IMR-90 (cell line): ENCODE results near the gene PBX3. TPM values are rescaled to one million over a fixed set of nuclear protein-coding genes. Genes with fewer than 3 reads are reported as not detected.

ENCODE experiments used
- ATAC-seq: fragments of 200-7000 bp; cut with Tn5 transposase; 2 replicates; pipeline ENCODE4 v1.9.1; 2020; ENCODE audit warnings: low read depth, mild to moderate bottlenecking, moderate library complexity
- BruUV-seq: library from RNA; stranded (reverse); fragments of 400-500 nt; replicated peaks from 2 replicates; lab custom pipeline; 2021; lab: Mats Ljungman, UMichigan
- CTCF ChIA-PET: fragments of 300-600 bp; formaldehyde crosslinking; extraction: SDS; loops from one replicate; lab custom pipeline; 2021; ENCODE audit warnings: antibody characterized with exemption; lab: Yijun Ruan, JAX
- POLR2A ChIA-PET: fragments of 300-600 bp; sonication (Branson Sonifier 250); formaldehyde crosslinking; loops from one replicate; lab custom pipeline; 2022; ENCODE audit warnings: antibody characterized with exemption; ENCODE audit not compliant: unreplicated experiment; lab: Charles Lee
- DNase-seq: peaks from one replicate; pipeline ENCODE4 v3.0.0; 2013
- H2AFZ ChIP-seq: replicated peaks from 2 replicates; pipeline ENCODE3; 2013; ENCODE audit warnings: low read length, mild to moderate bottlenecking; ENCODE audit not compliant: poor library complexity
- H2AK5ac ChIP-seq: 2 replicates; pipeline ENCODE4 v1.6.1; 2013; ENCODE audit warnings: low read depth, low read length, inconsistent platforms
- H2AK9ac ChIP-seq: replicated peaks from 2 replicates; pipeline ENCODE3; 2013; ENCODE audit warnings: mild to moderate bottlenecking, low read depth, low read length, moderate library complexity; ENCODE audit not compliant: poor library complexity
- H2BK120ac ChIP-seq: 2 replicates; pipeline ENCODE4 v1.6.1; 2013; ENCODE audit warnings: low read depth, low read length, inconsistent platforms
- H2BK15ac ChIP-seq: 3 replicates; pipeline ENCODE4 v1.6.1; 2013; ENCODE audit warnings: low read depth, low read length, inconsistent platforms
- H2BK20ac ChIP-seq: 2 replicates; pipeline ENCODE4 v1.6.1; 2013; ENCODE audit warnings: low read depth, mild to moderate bottlenecking, inconsistent platforms, low read length, moderate library complexity
- H2BK5ac ChIP-seq: 2 replicates; pipeline ENCODE4 v1.6.1; 2013; ENCODE audit warnings: mild to moderate bottlenecking, low read depth, low read length, inconsistent platforms; ENCODE audit not compliant: poor library complexity, severe bottlenecking
- H3K14ac ChIP-seq: replicated peaks from 2 replicates; pipeline ENCODE4 v1.6.1; 2013; ENCODE audit warnings: low read depth, low read length, inconsistent platforms
- H3K18ac ChIP-seq: 2 replicates; pipeline ENCODE4 v1.6.1; 2013; ENCODE audit warnings: low read depth, low read length, control low read depth
- H3K23ac ChIP-seq: 2 replicates; pipeline ENCODE4 v1.6.1; 2013; ENCODE audit warnings: low read depth, low read length, inconsistent platforms
- H3K27ac ChIP-seq: 2 replicates; pipeline ENCODE4 v1.5.1; 2013; ENCODE audit warnings: mild to moderate bottlenecking, control low read depth, low read length; ENCODE audit not compliant: insufficient read depth
- H3K27me3 ChIP-seq: 2 replicates; pipeline ENCODE4 v1.6.1; 2013; ENCODE audit warnings: low read length; ENCODE audit not compliant: control insufficient read depth, insufficient read depth
- H3K36me3 ChIP-seq: 2 replicates; pipeline ENCODE4 v1.6.1; 2013; ENCODE audit warnings: low read length, mixed read lengths; ENCODE audit not compliant: control insufficient read depth, insufficient read depth
- H3K4ac ChIP-seq: 2 replicates; pipeline ENCODE4 v1.6.1; 2013; ENCODE audit warnings: low read depth, low read length, inconsistent platforms
- H3K4me1 ChIP-seq: 2 replicates; pipeline ENCODE4 v1.6.1; 2013; ENCODE audit warnings: low read length, mixed read lengths; ENCODE audit not compliant: control insufficient read depth, insufficient read depth
- H3K4me2 ChIP-seq: 2 replicates; pipeline ENCODE4 v1.6.1; 2013; ENCODE audit warnings: low read depth, mild to moderate bottlenecking, control low read depth, low read length, moderate library complexity
- H3K4me3 ChIP-seq: 2 replicates; pipeline ENCODE4 v1.5.1; 2013; ENCODE audit warnings: low read depth, mild to moderate bottlenecking, control low read depth, low read length, moderate library complexity; ENCODE audit not compliant: insufficient read depth
- H3K56ac ChIP-seq: 2 replicates; pipeline ENCODE4 v1.6.1; 2013; ENCODE audit warnings: low read length, inconsistent platforms; ENCODE audit not compliant: insufficient read depth; ENCODE audit errors: extremely low read depth
- H3K79me1 ChIP-seq, 2 experiments: 2 replicates each; pipeline ENCODE4 v1.6.1; 2013; ENCODE audit warnings: low read length in 2 of 2, inconsistent platforms in 1 of 2, low read depth in 1 of 2
- H3K9ac ChIP-seq: 2 replicates; pipeline ENCODE4 v1.6.1; 2013; ENCODE audit warnings: low read depth, low read length, control low read depth
- H3K9me1 ChIP-seq: 2 replicates; pipeline ENCODE4 v1.6.1; 2013; ENCODE audit warnings: low read length, inconsistent platforms; ENCODE audit not compliant: insufficient read depth
- H3K9me3 ChIP-seq: 2 replicates; pipeline ENCODE4 v1.6.1; 2013; ENCODE audit warnings: low read length; ENCODE audit not compliant: control insufficient read depth, insufficient read depth
- H4K20me1 ChIP-seq: 2 replicates; pipeline ENCODE4 v1.6.1; 2013; ENCODE audit warnings: low read length, inconsistent platforms; ENCODE audit not compliant: insufficient read depth
- H4K5ac ChIP-seq: 2 replicates; pipeline ENCODE4 v1.6.1; 2013; ENCODE audit warnings: mild to moderate bottlenecking, low read depth, low read length, control low read depth
- H4K8ac ChIP-seq, 2 experiments: 2 replicates each; pipeline ENCODE4 v1.6.1; 2013; ENCODE audit warnings: low read depth in 2 of 2, low read length in 2 of 2, control low read depth in 1 of 2, inconsistent platforms in 1 of 2
- H4K91ac ChIP-seq: 2 replicates; pipeline ENCODE4 v1.6.1; 2013; ENCODE audit warnings: low read depth, low read length, inconsistent platforms; ENCODE audit not compliant: insufficient read depth
- BHLHE40 ChIP-seq: fragments of 150-350 bp; IDR thresholded peaks from 2 replicates; pipeline ENCODE4 v1.6.1; 2016; ENCODE audit warnings: mild to moderate bottlenecking, low read depth, low read length
- CEBPB ChIP-seq: IDR thresholded peaks from 2 replicates; pipeline ENCODE4 v1.6.1; 2012; ENCODE audit warnings: low read depth, low read length, improper control_type of control experiment
- CTCF ChIP-seq: conservative IDR thresholded peaks from 2 replicates; pipeline ENCODE4 v1.5.1; 2012; ENCODE audit warnings: mild to moderate bottlenecking, low read depth, low read length, improper control_type of control experiment
- ELK1 ChIP-seq: fragments of 150-350 bp; IDR thresholded peaks from 2 replicates; pipeline ENCODE4 v1.6.1; 2016; ENCODE audit warnings: low read depth, mild to moderate bottlenecking, low read length, moderate library complexity, borderline replicate concordance
- FOS ChIP-seq: fragments of 150-350 bp; IDR thresholded peaks from 2 replicates; pipeline ENCODE4 v1.6.1; 2016; ENCODE audit warnings: low read depth, low read length
- MAFK ChIP-seq: IDR thresholded peaks from 2 replicates; pipeline ENCODE4 v1.6.1; 2012; ENCODE audit warnings: low read depth, low read length, improper control_type of control experiment
- MAZ ChIP-seq: IDR thresholded peaks from 2 replicates; pipeline ENCODE4 v1.6.1; 2012; ENCODE audit warnings: low read depth, mild to moderate bottlenecking, low read length, improper control_type of control experiment, moderate library complexity, borderline replicate concordance
- NFE2L2 ChIP-seq: fragments of 150-350 bp; IDR thresholded peaks from 2 replicates; pipeline ENCODE4 v1.6.1; 2016; ENCODE audit warnings: low read depth, mild to moderate bottlenecking, low read length
- POLR2A ChIP-seq: IDR thresholded peaks from 2 replicates; pipeline ENCODE4 v1.6.1; 2012; ENCODE audit warnings: mild to moderate bottlenecking, low read depth, low read length
- RAD21 ChIP-seq: IDR thresholded peaks from 2 replicates; pipeline ENCODE4 v1.6.1; 2012; ENCODE audit warnings: low read length, improper control_type of control experiment
- RCOR1 ChIP-seq: IDR thresholded peaks from 2 replicates; pipeline ENCODE4 v1.6.1; 2012; ENCODE audit warnings: mild to moderate bottlenecking, low read length, improper control_type of control experiment; ENCODE audit not compliant: insufficient replicate concordance
- RFX5 ChIP-seq: IDR thresholded peaks from 2 replicates; pipeline ENCODE4 v1.8.0; 2012; ENCODE audit warnings: low read depth, mild to moderate bottlenecking, low read length, moderate library complexity
- SMC3 ChIP-seq: fragments of 150-350 bp; IDR thresholded peaks from 2 replicates; pipeline ENCODE4 v1.6.1; 2016; ENCODE audit warnings: low read depth, mild to moderate bottlenecking, antibody characterized with exemption, low read length, moderate library complexity
- WGBS, 2 experiments: methylation state at CpG; one replicate each; pipeline versions ENCODE4 v1.1.5 to v1.1.7; 2013; ENCODE audit warnings: missing lambda C conversion rate in 2 of 2; ENCODE audit not compliant: insufficient read length in 1 of 2; ENCODE audit errors: extremely low coverage in 2 of 2; 5-methylcytosine and 5-hydroxymethylcytosine counted together
- dilution Hi-C: fragments of 300-500 bp; cut with HindIII; formaldehyde crosslinking; loops from one replicate; pipeline ENCODE4 v1.14.3; 2018; ENCODE audit warnings: low sequenced_read_pairs; ENCODE audit not compliant: unreplicated experiment
- in situ Hi-C: fragments of 300-500 bp; cut with MboI; formaldehyde crosslinking; loops from 3 replicates; pipeline ENCODE4 v1.14.3; 2019; ENCODE audit warnings: low sequenced_read_pairs, inconsistent platforms, mixed read lengths
- intact Hi-C: fragments of 100-400 bp; cut with micrococcal nuclease; formaldehyde crosslinking; loops from 2 replicates; pipeline ENCODE4 v1.10.0; 2022
- polyA plus RNA-seq, 3 experiments: library from polyadenylated mRNA; depleted of rRNA; stranded (reverse); fragments of >200 nt; gene quantifications; 2 replicates each; pipeline ENCODE4 v1.2.3, GENCODE V29; 2012; ENCODE audit warnings: low replicate concordance in 1 of 3
- total RNA-seq: library from RNA; depleted of rRNA; stranded (reverse); fragments of >200 nt; gene quantifications from 2 replicates; pipeline ENCODE4 v1.2.3, GENCODE V29; 2012

PBX3 gene
- total and polyA plus RNA-seq, 2 of the 4 experiments (the other 2 are of a cell fraction), result 12.0 to 15.6 TPM

- no peak for TF ChIP-seq RCOR1
- TF ChIP-seq MAFK, result no peak
- TF ChIP-seq SMC3, result peak; percentile 3; the same call in 1 of the 2 replicates
Observed at GRCh38 chr9:125706651-125707471, 40.3 kb upstream of the PBX3 start, which contains the start of gene MAPKAP1 (continued).

GRCh38 chr9:125707472-125707804 lies 39.7 kb upstream of the PBX3 start:
- WGBS, 2 experiments, result no CpG with 5 or more reads among the region's 4 CpGs
- CTCF ChIA-PET, result no interaction called here
- dilution Hi-C loops, result no loop called here
- H3K4me2 ChIP-seq, result peak overlapping the region; percentile 87
- POLR2A ChIA-PET, result interaction anchor here (1.1 kb wide), 1 partner anchor 9 kb away, joined by 3 read pairs; no protein-coding TSS in a partner anchor
- peak overlapping the region; percentile 88 for H3K27ac ChIP-seq
- peak overlapping the region; percentile 88 for H2AFZ ChIP-seq
- peak overlapping the region; percentile 100 for H3K14ac ChIP-seq
- H2BK120ac ChIP-seq, result peak overlapping the region; percentile 86
- peak overlapping the region; percentile 99 to 100 for H4K8ac ChIP-seq
- peak overlapping the region; percentile 91 for H3K18ac ChIP-seq
- TF ChIP-seq FOS, result no peak
- no peak for TF ChIP-seq CTCF
- no peak for TF ChIP-seq RCOR1
- no peak for TF ChIP-seq SMC3
- TF ChIP-seq RAD21, result no peak
- TF ChIP-seq CEBPB, result no peak
- no peak for TF ChIP-seq BHLHE40
- no peak for TF ChIP-seq RFX5
- TF ChIP-seq MAFK, result no peak
- TF ChIP-seq MAZ, result no peak
- TF ChIP-seq POLR2A, result no peak
- TF ChIP-seq ELK1, result no peak
- TF ChIP-seq NFE2L2, result no peak
- peak overlapping the region; percentile 89 for H3K23ac ChIP-seq
- peak overlapping the region; percentile 86 for H2AK5ac ChIP-seq
- H3K9ac ChIP-seq, result peak overlapping the region; percentile 92
- intact Hi-C loops, result loop anchor here (5.0 kb wide), 1 partner anchor 300 kb away; no protein-coding TSS in a partner anchor
- no TSS peak for BruUV-seq
- peak; percentile 7 for ATAC-seq
- peak overlapping the region; percentile 99 for H4K5ac ChIP-seq
- H3K4ac ChIP-seq, result peak overlapping the region; percentile 93
- H3K9me1 ChIP-seq, result peaks cover 16% of the 10 kb centered on the region
- H2BK20ac ChIP-seq, result peak overlapping the region; percentile 31
- H3K27me3 ChIP-seq, result no peaks in the 10 kb centered on the region
- H3K79me1 ChIP-seq, result peaks cover 13 to 40% of the 10 kb centered on the region in 2 experiments
- peak overlapping the region; percentile 78 for H2BK5ac ChIP-seq
- DNase-seq, result no peak
- H2AK9ac ChIP-seq, result peak overlapping the region; percentile 53
- H3K56ac ChIP-seq, result peak overlapping the region; percentile 83
- H3K4me1 ChIP-seq, result peaks cover 5% of the 10 kb centered on the region
- H3K36me3 ChIP-seq, result 0 out of 2 replicates have a peak, but pooled peaks cover 1% of the 10 kb centered on the region
- peak overlapping the region; percentile 63; the same call in 1 of the 3 replicates for H2BK15ac ChIP-seq
- H3K9me3 ChIP-seq, result no peaks in the 10 kb centered on the region
- peak overlapping the region; percentile 95 for H4K91ac ChIP-seq
- in situ Hi-C loops, result no loop called here
- H4K20me1 ChIP-seq, result peaks cover 11% of the 10 kb centered on the region; the same call in 1 of the 2 replicates
- H3K4me3 ChIP-seq, result peak overlapping the region; percentile 21; the same call in 1 of the 2 replicates
